HAP-1 (cell line): ENCODE data around the gene OOSP2.

ENCODE experiments used
- DNase-seq, 2 experiments: peaks; one replicate each; pipeline ENCODE4 v3.0.0-alpha.2; 2016 to 2020; ENCODE audit warnings: low spot score in 2 of 2
- H3K27me3 ChIP-seq: fragments of 250-450 bp; sonication (Bioruptor Pico); 2 replicates; pipeline ENCODE4 v1.5.1; 2020; ENCODE audit warnings: low read depth, mild to moderate bottlenecking, moderate library complexity
- H3K36me3 ChIP-seq: fragments of 250-450 bp; sonication (Bioruptor Pico); replicated peaks from 2 replicates; pipeline ENCODE4 v1.5.1; 2020; ENCODE audit warnings: mild to moderate bottlenecking
- H3K4me1 ChIP-seq: fragments of 250-450 bp; sonication (Bioruptor Pico); 2 replicates; pipeline ENCODE4 v1.5.1; 2020; ENCODE audit warnings: mild to moderate bottlenecking
- H3K4me3 ChIP-seq: fragments of 250-450 bp; sonication (Bioruptor Pico); 2 replicates; pipeline ENCODE4 v1.5.1; 2020; ENCODE audit warnings: mild to moderate bottlenecking, moderate library complexity
- H3K9me3 ChIP-seq: fragments of 250-450 bp; sonication (Bioruptor Pico); 2 replicates; pipeline ENCODE4 v1.5.1; 2020; ENCODE audit warnings: mild to moderate bottlenecking, moderate library complexity
- in situ Hi-C: fragments of 300-500 bp; cut with MboI; formaldehyde crosslinking; loops from 3 replicates; pipeline ENCODE4 v1.14.3; 2020; ENCODE audit warnings: low sequenced_read_pairs, inconsistent platforms, mixed read lengths

OOSP2 gene

GRCh38 chr11:60095477-60096120, 55.4 kb downstream of the OOSP2 start:
- no peaks in the 10 kb centered on the region for H3K4me1 ChIP-seq

DNA sequence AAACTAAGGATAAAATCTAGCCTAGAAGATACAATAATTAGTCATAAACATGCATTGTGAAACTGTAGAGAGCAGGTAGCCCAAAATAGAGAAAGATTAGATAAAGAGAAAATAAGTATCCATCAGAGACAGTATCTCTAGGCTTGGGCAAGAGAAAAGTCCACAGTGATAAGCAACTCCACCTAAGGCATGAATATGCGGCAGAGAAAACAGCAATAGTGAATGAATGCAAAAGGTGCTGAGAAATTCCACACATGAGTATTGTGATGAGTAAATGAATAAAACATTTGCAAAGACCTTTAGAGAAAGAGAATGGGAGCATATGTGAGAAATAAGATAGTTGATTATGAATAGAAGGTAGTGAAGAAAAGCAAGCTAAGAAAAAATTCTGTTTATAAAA, 57.0 kb downstream of the OOSP2 start:
- H3K9me3 ChIP-seq: no peaks in the 10 kb centered on the region
- H3K27me3 ChIP-seq: no peaks in the 10 kb centered on the region
- no peak for DNase-seq
- H3K36me3 ChIP-seq: no peaks in the 10 kb centered on the region; the same call in none of the 2 replicates
- H3K4me1 ChIP-seq: no peaks in the 10 kb centered on the region
- in situ Hi-C loops: no loop called here
- no peak overlapping the region for H3K4me3 ChIP-seq

More at GRCh38 chr11:60095477-60096120, 55.4 kb downstream of the OOSP2 start:
- no peaks in the 10 kb centered on the region for H3K27me3 ChIP-seq
- in situ Hi-C loops: no loop called here
- H3K9me3 ChIP-seq: no peaks in the 10 kb centered on the region
- H3K36me3 ChIP-seq: no peaks in the 10 kb centered on the region; the same call in none of the 2 replicates
- DNase-seq: no peak
- no peak overlapping the region for H3K4me3 ChIP-seq
